Lung (tissue), 12 donors: ENCODE data around the gene PDE4B. TPM values are rescaled to one million over a fixed set of nuclear protein-coding genes. Genes with fewer than 3 reads are reported as not detected.

Experiments
- ATAC-seq: fragments of 200-7000 bp; cut with Tn5 transposase; one replicate; pipeline ENCODE4 v1.9.1; 2020; ENCODE audit warnings: moderate number of reproducible peaks; ENCODE audit not compliant: insufficient read depth, low FRiP score
- DNase-seq, 3 donors: peaks; one replicate each; pipeline ENCODE4 v3.0.0-alpha.2; 2013 to 2017
- H3K27ac ChIP-seq, 2 donors: one replicate each; pipeline ENCODE4 v1.5.1; 2013; ENCODE audit warnings: mild to moderate bottlenecking in 2 of 2, moderate library complexity in 2 of 2, control low read depth in 1 of 2, inconsistent platforms in 1 of 2, low read depth in 1 of 2, low read length in 1 of 2
- H3K27me3 ChIP-seq, 3 donors: one replicate each; pipeline ENCODE4 v1.5.1; 2013; ENCODE audit warnings: low read length in 2 of 3; ENCODE audit not compliant: control insufficient read depth in 3 of 3, insufficient read depth in 3 of 3
- H3K36me3 ChIP-seq, 4 donors: one replicate each; pipeline ENCODE4 v1.5.1; 2013; ENCODE audit warnings: low read length in 4 of 4, mild to moderate bottlenecking in 1 of 4, moderate library complexity in 1 of 4; ENCODE audit not compliant: control insufficient read depth in 4 of 4, insufficient read depth in 4 of 4
- H3K4me1 ChIP-seq, 5 donors: one replicate each; pipeline ENCODE4 v1.5.1; 2013; ENCODE audit warnings: low read length in 5 of 5, mild to moderate bottlenecking in 2 of 5, moderate library complexity in 1 of 5; ENCODE audit not compliant: control insufficient read depth in 5 of 5, insufficient read depth in 5 of 5
- H3K4me3 ChIP-seq: one replicate; pipeline ENCODE4 v1.5.1; 2013; ENCODE audit warnings: mild to moderate bottlenecking, control low read depth, moderate library complexity
- H3K9ac ChIP-seq, 2 donors: one replicate each; pipeline ENCODE4 v1.5.1; 2013; ENCODE audit warnings: low read length in 2 of 2, control low read depth in 1 of 2; ENCODE audit not compliant: insufficient read depth in 1 of 2
- H3K9me3 ChIP-seq, 4 donors: one replicate each; pipeline ENCODE4 v1.5.1; 2013; ENCODE audit warnings: low read length in 3 of 4, mild to moderate bottlenecking in 1 of 4, moderate library complexity in 1 of 4; ENCODE audit not compliant: control insufficient read depth in 4 of 4, insufficient read depth in 3 of 4
- WGBS, 2 donors: extraction: QIAGEN DNeasy Blood & Tissue Kit; methylation state at CpG; one replicate each; pipeline ENCODE4 v1.1.7; 2013; 5-methylcytosine and 5-hydroxymethylcytosine counted together
- polyA plus RNA-seq, 2 donors: library from polyadenylated mRNA; stranded (reverse); fragments of 200-250 nt; gene quantifications; one replicate each; pipeline ENCODE4 v1.2.1, GENCODE V29; 2013
- total RNA-seq, 2 donors: library from RNA; depleted of rRNA in 1 of 2; stranded (reverse); fragments of >200 nt in 1 of 2; gene quantifications; one replicate each; pipeline ENCODE4 v1.2.1, GENCODE V29; 2014 to 2021
- TF ChIP-seq, protein P1 (sequence below): IDR thresholded peaks from 2 replicates; pipeline ENCODE4 v1.5.1; 2012; ENCODE audit warnings: mild to moderate bottlenecking; ENCODE audit errors: control extremely low read depth, extremely low read depth
- donor health status: control.
- donor health status: control.
- donor health status: Bipolar disorder and iron deficiency.
- donor health status: healthy.
- donor health status: DM: yes; HTN: yes; CAD: no.

PDE4B gene
- total and polyA plus RNA-seq, 4 donors = 4.0 to 96.2 (median 20.2) TPM

DNA sequence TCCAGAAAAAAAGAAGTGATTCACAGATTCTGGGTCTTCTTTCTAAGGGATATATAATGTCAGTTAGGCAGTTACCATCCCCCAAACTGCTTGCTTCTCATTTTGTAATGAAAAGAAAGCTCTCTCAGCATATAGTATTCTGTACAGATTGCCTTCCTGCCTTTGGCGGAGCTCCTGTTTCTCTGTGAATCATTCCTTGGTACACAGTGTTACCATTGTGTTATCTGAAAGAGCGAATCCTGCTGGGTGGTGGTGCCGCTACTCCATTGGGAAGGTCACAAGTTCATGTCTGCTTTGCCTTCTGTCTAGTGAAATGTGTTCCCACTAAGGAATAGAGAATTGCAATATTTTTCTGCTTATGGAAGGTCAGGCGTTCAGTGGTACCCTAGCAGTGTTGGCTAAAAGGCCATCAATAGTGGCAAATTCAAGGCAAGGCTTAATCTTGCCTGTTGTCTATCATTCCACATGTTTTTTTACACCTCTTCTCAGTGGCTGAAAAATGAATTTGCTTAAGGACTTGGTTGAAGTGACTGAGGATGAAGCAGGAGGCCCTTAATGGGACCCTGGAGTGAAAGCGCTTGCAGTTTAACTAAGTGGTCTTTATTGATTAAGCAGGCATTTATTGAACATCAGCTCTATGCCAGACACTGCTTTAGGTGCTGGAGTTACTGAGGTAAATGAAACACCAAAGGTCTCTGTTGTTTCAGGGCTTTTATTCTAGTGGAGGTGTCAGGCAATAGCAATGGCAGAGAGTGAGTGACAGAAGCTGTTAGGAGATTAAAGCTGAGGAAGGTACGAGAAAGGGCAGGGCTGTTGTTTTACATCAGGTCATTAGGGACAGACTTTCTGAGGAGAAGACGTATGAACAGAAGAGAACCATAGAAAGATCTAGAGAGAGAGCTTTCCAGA is 186.7 kb downstream of the PDE4B start:
- Histone ChIP-seq H3K4me3 (no peak overlapping the region), H3K4me1 (peaks cover 0 to 17% (median 5%) of the 10 kb centered on the region in 5 donors), H3K9me3 (peaks cover 0 to 14% (median 5%) of the 10 kb centered on the region in 4 donors), H3K36me3 (no peaks in the 10 kb centered on the region), H3K27me3 (no peaks in the 10 kb centered on the region), H3K27ac (no peak overlapping the region), H3K9ac (no peak overlapping the region)
- peak; percentile 25 to 76 (median 60) for DNase-seq
- TF ChIP-seq, protein P1, sequence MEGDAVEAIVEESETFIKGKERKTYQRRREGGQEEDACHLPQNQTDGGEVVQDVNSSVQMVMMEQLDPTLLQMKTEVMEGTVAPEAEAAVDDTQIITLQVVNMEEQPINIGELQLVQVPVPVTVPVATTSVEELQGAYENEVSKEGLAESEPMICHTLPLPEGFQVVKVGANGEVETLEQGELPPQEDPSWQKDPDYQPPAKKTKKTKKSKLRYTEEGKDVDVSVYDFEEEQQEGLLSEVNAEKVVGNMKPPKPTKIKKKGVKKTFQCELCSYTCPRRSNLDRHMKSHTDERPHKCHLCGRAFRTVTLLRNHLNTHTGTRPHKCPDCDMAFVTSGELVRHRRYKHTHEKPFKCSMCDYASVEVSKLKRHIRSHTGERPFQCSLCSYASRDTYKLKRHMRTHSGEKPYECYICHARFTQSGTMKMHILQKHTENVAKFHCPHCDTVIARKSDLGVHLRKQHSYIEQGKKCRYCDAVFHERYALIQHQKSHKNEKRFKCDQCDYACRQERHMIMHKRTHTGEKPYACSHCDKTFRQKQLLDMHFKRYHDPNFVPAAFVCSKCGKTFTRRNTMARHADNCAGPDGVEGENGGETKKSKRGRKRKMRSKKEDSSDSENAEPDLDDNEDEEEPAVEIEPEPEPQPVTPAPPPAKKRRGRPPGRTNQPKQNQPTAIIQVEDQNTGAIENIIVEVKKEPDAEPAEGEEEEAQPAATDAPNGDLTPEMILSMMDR = no peak
- 85 to 88% methylated on average over 7 of the region's 7 CpGs for WGBS, 2 donors
- no peak for ATAC-seq

DNA sequence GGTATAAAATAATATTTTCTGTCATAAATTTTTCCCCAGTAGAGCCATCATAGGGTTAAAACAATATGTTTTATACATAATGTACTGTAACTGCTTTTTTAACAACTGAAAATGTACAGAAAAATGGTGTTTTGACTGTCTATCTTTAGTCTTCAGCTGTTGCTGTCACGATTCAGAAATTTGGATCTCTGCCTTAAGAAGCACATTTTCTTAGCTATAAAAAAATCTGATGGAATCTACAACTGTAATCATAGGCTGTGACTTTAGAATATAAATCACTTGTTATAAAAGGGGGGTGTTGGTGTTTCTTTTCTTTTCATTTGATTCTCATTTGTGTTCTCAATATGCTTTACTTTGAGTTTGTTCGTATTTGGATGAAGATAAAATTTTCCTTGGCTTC is 187.5 kb downstream of the PDE4B start:
- no peaks in the 10 kb centered on the region for H3K27me3 ChIP-seq
- 81 to 95% methylated on average over 2 of the region's 2 CpGs for WGBS, 2 donors
- H3K9me3 ChIP-seq = peaks cover 0 to 11% (median 5%) of the 10 kb centered on the region in 4 donors
- H3K4me3 ChIP-seq = no peak overlapping the region
- H3K4me1 ChIP-seq = peaks cover 0 to 17% (median 5%) of the 10 kb centered on the region in 5 donors
- no peak overlapping the region for H3K9ac ChIP-seq
- TF ChIP-seq, protein P1 = no peak
- H3K27ac ChIP-seq = no peak overlapping the region
- H3K36me3 ChIP-seq = no peaks in the 10 kb centered on the region
- DNase-seq (peak in 2 of 3 donors; percentile 57 to 76), ATAC-seq (no peak)

DNA sequence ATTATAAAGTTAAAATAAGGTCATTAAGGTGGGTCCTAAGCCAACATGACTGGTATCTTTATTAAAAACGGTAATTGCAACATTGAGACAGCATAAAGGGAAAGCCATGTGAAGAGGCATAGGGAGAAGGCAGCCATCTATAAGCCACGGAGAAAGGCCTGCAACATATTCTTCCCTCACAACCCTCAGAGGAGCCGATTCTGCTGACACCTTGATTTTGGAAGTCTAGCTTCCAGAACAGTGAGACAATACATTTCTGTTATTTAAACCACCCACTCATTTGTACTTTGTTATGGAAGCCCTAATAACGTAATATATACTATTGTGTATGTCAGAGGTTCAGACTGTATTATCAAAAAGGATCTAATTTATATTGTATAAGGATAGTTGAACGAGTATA is 190.8 kb downstream of the PDE4B start:
- TF ChIP-seq, protein P1 = no peak
- ATAC-seq (no peak), DNase-seq (no peak)
- H3K9ac ChIP-seq = no peak overlapping the region
- 85 to 88% methylated on average over 5 of the region's 5 CpGs for WGBS, 2 donors
- H3K4me3 ChIP-seq = no peak overlapping the region
- H3K27ac ChIP-seq = no peak overlapping the region
- peaks cover 0 to 23% (median 5%) of the 10 kb centered on the region in 5 donors for H3K4me1 ChIP-seq
- no peaks in the 10 kb centered on the region for H3K9me3 ChIP-seq
- no peaks in the 10 kb centered on the region for H3K36me3 ChIP-seq
- no peaks in the 10 kb centered on the region for H3K27me3 ChIP-seq
